ENCODE data around the gene PLCH2.
"Not testable (repeated sequence)": the region's sequence is repeated elsewhere in the genome, so short reads cannot be mapped to it uniquely, and the experiment has no call there.

The PLCH2 gene

DNA sequence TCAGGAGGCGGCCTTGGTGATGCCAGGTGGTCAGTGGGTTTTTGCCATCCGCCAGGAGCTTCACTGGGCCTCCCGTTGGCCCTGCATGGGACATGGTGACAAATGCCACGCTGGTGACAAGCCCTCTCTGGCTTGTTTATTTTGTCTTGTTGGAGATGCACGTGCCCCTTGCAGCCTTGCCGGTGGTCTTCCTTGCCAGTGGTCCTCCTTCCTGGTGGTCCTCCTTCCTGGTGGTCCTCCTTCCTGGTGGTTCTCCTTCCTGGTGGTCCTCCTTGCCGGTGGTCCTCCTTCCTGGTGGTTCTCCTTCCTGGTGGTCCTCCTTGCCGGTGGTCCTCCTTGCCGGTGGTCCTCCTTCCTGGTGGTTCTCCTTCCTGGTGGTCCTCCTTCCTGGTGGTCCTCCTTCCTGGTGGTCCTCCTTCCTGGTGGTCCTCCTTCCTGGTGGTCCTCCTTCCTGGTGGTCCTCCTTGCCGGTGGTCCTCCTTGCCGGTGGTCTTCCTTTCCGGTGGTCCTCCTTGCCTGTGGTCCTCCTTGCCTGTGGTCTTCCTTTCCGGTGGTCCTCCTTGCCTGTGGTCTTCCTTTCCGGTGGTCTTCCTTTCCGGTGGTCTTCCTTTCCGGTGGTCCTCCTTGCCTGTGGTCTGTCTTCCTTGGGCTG, 16.9 kb upstream of the PLCH2 start:
- not testable (repeated sequence) for DNase-seq

DNA sequence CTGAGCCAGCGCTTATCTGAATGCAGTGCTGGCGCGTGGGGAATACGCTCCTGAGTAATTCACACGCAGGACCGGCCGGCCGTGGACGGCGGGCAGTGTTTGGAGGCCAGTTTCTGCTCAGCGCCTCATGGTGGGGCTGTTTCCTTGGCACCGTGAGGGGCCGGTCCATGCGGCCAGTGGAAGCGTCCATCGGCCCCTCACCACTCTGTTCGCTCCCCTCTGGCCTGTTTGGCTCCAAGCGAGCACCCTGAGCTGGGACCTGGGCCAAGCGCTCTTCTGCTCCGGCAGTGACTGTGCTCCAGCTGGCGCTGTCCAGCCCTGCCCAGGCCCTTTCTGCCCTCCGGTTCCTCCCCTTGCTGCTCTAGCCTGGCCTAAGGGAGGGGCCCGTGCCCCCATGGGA, 16.3 kb upstream of the PLCH2 start:
- peak in 51 of 56 donors; percentile 27 to 89 (median 66) for DNase-seq

DNA sequence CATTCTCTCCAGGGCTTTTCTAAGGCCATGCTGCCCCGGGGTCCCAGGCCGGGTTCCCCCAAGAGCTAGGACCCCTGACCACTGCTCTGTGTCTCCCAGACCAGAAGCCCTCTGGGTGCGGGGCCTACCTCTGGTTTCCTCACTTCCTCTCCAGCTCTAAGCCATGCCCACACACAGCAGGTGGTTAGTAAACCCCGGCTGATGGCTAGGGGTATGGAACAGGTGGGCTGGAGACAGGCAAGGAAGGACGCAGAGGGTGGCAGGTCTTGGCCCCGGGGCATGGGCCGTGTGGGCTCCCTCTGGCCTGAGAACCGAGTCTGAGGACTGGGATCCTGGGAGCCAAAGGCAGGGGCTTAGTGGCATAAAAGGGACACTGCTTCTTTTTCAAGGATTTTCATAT, 15.9 kb upstream of the PLCH2 start:
- no peak for DNase-seq

DNA sequence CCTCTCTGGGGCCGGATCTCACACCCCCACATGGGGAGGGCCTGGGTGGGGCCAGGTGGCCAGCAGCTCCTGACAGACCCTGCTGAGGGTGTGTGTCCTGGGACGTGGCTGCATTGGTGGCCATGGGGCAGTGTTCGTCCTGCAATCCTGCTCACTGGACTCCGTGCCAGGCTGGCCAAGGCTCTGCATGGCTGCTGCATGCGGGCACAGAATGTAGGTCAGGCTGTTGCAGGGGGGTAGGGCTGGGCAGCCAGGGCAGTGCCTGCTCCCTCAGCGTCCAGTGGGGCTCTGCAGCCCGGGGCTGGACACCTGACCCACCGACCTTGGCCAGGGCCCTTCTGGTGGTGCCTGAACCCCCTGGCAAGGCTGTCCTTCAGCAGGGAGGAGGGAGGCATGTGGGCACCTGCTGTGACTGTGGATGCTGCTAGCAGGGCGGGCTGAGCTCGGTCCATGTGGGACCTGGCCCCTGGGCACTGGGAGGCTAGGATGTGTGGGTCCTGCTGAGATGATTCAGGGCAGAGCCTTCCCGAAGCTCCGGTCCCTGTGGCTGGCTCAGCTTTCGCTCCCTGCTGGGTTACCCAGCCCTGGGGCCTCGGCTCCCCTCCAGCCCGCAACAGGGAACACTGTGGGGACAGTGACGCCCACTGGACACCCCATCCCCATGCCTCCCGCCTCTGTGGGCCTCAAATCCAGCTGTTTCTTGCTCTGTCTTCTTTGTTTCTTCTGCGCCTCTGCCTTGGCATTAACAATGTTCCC, 14.9 kb upstream of the PLCH2 start:
- peak in 4 of 56 donors; percentile 10 to 22 (median 22) for DNase-seq

DNA sequence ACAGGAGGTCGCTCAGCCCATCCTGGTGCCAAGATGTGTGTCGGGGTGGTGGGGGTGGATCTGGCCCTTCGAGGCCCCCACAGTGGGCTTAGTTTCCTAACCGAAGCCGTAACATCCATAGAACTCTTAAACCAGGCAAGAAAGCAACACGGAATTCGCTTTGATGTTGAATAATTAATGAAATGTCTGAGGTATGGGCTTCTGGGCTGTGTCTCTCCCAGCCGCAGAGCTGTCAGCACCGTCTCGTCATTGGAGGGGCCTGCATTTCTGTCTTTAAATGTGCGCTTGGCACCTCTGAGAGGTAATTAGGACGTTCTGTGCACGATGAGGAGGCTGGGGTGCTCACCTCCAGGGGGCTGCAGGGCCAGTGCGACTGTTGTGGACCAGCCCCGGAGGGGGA, 13.3 kb upstream of the PLCH2 start:
- DNase-seq, result no peak

DNA sequence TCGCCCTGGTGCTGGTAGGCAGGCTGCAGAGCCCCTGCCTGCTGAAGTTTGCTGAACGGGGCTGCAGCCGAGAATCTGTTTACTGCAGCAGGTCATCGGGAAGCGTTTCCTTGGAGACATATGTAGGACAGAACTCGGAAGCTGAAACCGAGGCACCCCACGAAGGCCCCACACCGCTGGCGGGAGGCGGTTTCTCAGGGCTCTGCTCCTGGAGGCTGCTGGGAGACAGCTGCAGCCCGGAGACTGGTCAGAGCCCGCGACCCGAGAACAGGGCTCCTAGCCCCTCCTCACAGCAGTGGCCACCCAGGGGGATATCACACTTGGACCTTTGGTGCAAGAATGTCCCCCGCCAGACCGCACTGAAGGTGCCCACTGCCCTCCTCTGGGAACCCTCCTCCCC, 12.7 kb upstream of the PLCH2 start:
- no peak for DNase-seq

DNA sequence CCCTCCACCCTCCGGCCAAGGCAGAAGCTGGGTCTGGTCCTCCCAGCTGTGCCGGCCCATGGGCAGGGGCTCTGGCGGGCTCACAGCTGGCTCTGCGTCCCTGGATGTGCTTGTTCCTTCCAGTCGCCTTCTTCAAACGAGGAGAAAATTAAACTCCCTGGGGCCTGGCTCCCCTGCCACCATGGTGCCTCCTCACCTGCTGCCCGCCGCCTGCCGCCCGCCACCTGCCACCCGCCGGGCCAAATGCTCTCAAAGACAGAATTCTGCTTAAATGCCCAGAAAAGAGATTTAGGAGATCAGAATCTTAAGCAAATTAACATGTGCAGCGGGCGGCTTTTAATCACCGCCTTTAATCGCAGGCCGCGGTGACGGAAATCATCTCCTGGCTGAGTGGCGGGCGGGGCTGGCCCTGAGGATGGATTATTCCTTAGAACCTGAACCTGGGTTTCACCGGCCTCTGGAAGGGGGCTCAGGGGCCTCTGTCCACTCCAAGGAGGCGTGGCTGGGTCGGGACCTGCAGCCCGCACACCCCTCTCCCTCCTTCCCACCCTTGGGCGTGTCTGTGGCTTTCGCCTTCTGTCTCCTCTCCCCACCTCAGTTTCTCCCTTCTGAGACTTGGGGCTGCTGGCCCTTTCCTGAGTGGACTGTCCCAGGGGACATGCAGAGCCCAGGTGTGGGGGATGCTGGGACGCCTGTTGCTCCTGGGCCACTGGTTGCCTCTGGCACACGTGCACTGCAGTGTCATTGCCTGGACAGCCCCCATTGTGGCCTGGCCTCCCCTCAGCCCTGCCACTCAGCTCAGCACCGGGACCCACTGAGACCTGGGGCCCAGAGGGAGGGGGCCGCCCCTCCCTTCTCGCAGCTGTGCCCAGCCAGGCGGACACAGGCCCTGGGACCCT, 10.5 kb upstream of the PLCH2 start:
- no peak for DNase-seq

DNA sequence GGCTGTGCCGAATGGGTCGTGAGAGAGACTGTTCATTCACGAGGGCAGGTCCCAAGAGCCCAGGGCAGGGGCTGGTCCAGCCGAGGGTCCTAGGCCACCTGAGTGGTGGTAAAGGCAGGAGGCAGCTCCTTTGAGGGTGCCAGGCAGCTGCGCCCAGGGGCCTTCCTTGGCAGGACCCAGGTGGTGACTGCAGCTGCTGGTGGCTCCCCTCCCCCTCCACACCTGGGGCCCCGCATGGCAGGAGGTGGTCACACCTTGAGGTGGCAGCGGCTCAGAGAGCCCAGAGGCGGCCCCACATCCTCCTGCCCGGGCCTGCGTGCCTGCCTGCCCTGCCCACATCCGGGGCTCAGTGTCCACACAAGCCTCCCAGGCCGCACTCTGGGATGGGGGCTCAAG, 9.8 kb upstream of the PLCH2 start:
- DNase-seq, result no peak

DNA sequence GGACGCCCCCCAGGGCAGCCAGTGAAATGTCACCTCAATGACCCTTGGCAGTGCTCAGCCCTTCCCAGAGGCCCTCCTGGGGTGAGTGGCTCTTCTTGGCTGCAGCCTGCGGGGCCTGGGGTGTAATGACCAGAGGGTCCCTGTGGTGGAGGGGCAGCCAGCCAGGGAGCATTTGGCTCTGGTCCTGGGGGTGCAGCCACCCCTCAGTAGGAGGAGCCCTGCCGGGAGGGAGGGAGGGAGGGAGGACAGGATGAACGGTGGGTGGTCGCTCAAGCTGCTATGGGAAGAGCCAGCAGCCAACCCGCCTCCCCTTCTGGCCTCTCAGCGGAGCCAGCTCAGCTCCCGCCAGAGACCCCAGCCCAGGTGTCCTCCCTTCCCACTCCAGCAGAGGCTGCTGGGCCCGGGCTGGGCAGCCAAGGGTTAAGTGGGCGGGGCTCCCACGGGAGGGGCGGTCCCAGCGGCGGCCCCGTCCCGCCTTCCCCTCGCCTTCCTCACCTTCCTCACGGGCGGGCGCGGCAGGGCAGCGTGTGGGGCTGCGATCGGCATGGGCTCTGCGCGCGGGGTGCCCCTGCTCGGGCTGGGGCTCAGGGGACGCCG, 9.0 kb upstream of the PLCH2 start:
- no peak for DNase-seq

DNA sequence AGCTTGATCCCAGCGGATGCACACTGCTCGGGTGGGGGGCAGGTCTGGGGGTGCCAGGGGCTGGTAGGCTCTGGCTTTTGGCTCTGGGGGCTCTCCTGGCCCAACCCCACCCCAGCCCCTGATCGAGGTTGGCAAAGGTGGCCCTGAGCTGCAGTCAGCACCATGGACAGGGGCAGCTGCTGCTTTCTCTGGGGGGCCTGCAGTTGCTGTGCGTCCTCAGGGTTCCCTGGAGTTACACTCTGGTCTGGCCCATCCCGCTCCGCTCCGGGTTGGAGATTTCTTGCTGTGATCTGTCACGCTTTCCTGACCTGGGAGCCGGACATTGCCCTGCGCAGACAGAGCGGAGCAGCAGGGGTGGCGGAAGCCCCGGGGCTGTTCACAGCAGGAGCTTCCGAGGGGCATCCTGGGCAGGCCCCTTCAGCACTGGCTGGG, 8.0 kb upstream of the PLCH2 start:
- no peak for DNase-seq

DNA sequence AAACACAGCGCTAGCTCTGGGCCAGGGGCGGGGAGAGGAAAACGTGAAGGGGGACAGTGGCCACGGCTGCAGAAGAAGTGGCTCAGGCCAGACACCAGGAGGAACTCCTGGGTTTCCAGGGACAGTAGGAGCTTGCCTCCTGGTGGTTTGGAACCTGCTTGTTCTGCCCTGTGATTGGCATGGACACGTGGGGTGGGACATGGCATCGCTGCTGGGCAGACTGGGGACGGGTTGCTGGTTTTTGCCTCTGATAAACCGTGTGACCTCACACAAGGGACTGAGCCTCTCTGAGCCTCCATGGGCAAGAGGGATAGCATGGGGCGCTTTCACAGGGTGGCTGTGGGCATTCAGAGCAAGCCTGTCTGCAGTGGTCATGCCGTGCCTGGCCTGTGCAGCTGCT, 7.5 kb upstream of the PLCH2 start:
- DNase-seq, result no peak

DNA sequence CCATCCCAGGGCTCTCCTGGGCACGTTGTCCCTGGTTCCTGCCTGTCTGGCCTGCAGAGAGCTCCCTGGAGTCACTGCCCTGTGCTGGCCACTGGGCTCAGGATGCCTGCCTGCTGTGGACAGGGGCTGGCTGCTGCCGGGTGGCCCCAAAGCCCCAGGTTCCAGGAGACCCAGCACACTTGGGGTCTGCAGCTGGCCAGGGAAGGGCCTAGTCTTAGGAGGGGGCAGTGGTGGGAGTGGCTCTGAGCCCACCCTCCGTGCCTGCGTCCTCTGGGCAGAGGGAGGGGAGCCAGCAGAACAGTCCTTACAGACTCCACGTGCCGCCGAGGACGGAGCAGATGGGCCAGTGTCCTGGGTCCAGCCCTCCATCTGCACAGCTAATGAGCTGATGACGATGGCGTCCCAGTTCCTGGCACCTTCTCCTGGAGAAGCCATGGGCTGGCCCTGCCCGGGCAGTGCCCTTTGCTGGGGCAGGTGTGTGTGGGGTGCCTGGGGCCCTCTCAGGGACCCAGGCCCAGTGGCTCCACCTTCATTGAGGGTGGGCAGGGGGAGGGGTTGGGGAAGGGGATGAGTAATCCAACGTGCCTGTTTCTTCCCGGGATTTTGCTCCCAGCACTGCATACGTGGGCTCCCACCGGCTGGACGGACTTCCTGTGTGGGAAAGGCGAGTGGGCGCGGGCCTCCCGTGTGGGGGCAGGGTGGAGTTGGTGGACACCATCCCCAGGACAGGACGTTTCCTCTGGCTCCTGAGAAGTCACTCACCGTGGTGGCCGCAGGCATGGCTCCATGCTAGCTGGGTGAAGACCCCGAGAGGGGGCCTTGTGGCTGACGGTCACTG, 6.8 kb upstream of the PLCH2 start:
- no peak for DNase-seq

DNA sequence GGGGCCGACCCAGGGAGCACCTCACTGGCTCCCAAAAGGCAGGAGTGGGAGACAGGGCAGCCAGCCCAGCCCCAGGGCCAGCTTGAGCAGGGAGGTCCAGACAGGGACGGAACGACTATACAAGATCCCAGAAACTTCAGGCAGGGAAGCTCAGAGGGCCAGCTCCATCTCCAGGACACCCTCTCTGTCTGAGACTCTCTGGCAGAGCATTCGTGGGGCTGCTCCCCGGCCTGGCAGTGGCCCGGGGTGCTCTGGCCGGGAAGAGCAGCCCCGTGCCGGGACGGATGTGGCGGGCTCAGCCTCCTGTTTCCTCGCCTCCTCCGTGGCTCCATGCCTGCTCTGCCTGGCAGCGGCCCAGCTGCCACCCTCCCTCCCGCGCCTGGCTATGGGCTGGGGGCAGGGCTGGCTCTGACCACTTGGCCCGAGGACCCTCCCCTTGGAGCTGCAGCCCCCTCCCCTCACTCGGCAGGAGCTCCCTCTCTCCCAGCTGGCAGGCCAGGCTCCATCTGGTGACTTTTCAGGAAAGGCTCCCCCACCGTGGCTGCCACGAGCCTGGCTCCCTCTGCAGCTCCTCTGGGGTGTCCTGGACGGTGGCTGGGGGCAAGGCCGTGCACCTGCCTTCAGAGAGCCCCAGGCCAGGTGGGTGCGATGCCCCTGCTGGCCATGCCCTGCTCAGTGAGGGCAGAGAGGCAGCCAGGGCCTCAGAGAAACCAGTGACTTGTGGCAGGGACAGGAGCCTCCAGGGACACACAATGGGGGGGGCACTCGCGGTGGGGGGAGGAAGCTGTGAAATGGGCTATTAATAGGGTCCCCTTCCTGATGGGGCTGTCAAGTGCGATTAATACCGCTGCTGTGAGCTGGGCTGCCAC, 5.6 kb upstream of the PLCH2 start:
- peak in 4 of 56 donors; percentile 9 to 40 (median 33) for DNase-seq

DNA sequence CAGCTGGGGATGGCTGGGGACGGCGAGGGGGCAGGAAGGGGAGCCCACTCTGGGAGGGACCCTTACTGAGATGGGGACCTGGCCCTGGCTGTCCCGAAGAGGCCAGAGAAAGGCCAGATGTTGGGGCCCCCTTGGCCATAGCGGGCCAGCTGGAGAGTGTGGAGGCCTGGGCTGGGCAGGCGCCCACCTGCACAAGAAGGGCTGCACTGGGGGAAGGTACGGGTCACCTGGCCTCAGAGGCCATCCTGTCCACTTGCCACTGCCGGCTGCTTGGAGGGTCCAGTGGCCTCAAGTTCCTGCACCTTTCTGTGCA, 5.0 kb upstream of the PLCH2 start:
- DNase-seq, result no peak

DNA sequence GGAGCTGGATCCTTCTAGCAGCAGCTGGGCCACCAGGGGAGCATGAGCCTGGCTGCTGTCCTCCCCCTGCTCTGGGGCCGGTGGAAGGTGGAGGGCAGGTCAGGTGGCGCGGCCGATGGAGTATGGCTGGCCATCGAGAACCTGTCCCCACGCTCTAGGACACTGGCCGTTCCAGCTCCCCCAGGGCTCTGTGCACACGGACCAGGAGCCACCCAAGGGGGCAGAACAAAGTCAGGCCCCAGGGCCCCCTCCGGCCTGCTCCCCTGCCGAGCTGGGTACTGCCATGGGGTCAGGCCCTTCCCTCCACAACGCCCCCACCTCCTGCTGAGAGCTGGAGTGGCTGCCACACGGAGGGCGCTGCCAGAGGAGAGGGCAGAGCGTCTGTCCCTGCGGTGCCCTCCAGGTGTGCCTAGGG, 4.5 kb upstream of the PLCH2 start:
- no peak for DNase-seq

DNA sequence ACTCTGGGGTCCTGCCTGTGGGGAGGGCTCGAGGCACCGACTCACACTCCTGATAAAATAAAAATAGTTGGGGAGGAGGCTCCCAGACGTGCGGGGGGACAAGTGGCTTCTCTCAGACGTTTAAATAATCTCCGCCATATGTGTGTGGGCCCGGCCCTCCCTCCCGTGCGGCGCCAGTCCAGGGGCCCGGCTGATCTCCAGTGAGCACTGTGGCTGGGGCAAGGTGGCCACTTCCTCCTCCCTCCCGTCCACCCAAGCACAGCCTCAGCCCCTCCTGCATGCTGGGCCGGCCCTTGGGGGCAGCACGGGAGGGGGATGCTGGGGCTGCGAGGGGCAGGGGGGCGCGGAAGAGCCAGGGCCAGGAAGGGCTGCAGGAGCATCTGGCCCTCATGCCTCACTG, 4.0 kb upstream of the PLCH2 start:
- DNase-seq, result no peak

DNA sequence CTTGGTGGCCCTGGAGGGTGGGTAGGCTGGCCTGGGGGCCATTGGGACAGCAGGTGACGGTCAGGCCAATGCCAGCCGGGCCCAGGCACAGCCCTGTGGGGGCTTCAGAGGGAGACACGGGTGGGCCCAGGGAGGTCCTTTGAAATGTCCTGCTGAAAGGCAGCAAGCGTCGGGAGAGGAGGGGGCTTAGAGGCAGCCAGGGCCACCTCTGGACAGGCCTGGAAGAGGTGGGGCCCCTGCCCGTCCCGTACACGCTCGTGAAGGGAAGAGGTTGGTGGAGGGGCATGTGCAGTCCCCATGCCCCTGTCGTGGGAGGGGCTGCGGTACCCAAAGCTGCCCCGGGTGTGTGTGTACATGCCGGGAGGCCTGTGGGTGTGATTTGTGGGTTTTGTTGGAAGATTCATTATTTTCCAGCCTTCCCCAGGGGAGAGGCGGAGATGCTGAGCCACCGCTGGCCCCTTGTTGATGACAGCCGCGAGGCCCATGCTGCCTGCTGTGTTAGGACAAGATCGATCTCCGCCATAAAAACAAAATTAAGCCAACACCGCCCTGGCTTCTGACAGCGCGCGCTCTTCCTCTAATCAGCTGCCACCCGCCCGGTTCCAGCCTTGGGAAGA, 3.4 kb upstream of the PLCH2 start:
- no peak for DNase-seq

DNA sequence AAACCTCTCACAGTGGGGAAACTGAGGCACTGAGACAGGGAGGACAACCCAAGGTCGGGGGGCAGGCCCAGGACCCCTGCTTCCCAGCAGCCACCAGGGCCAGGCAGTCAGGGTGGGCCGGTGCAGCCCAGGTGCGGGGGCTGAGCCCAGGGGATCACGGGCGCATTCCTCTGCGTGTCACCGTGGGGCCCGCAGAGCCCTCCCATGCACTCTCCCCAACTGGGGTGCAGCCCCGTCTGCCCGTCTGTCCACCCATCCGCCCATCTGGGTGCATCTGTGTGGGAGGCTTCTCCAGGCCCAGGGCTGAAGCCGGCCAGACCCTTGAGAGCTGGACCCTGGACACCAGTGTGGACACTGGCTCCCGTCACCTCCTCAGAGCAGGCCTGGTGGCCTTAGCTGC, 2.9 kb upstream of the PLCH2 start:
- no peak for DNase-seq

DNA sequence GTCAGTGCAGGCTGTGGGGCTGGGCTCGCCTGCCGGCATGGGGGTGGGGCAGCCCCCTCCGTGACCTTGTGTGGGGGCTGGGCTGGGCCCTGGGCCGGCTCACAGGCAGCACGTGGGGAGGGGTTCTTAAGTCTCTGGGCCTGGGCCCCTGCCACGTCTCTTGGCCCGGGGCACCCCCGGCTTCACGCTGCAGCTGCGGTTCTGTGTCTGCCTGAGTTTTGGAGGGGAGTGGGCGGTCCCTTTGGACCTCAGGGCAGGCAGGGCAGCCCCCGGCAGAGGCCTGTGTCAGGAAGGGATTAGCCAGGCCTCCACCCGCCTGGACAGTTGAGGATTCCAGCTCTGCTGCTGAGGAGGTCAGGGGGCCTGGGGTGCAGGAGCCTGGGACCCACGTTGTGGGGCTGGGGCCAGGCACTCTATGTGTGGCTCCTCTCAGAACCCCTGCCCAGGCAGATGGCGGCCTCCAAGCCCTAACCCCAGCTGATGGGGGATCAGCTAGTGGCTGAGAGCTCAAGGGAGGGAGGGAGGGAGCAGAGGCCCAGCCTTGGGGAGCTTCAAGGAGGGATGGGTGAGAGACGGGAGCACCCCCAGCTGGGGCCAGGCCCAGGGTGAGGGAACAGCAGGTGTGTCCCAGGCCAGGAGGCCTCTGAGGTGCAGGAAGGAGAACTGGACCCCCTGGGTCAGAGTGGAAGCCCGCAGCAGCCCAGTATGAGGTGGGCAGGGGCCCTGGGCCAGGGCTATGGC, 1.8 kb upstream of the PLCH2 start:
- no peak for DNase-seq
